GM12878 (cell line): ENCODE results near the gene CAVIN1. TPM values are rescaled to one million over a fixed set of nuclear protein-coding genes. Genes with fewer than 3 reads are reported as not detected.

Experiments
- CUX1 ChIP-seq: IDR thresholded peaks from 2 replicates; pipeline ENCODE4 v1.6.1; 2012; ENCODE audit warnings: improper control_type of control experiment, low read depth, low read length; ENCODE audit not compliant: insufficient replicate concordance
- E2F8 ChIP-seq: fragments of 450-650 bp; IDR thresholded peaks from 2 replicates; pipeline ENCODE4 v1.6.1; 2018; ENCODE audit warnings: mild to moderate bottlenecking, low read depth, moderate library complexity; ENCODE audit not compliant: partially characterized antibody
- MYC ChIP-seq: IDR thresholded peaks from 2 replicates; pipeline ENCODE4 v1.6.1; 2011; ENCODE audit warnings: mild to moderate bottlenecking, low read length, moderate library complexity, inconsistent platforms; ENCODE audit not compliant: insufficient read depth, insufficient replicate concordance, insufficient read length, severe bottlenecking
- NR2C1 ChIP-seq: fragments of 450-650 bp; IDR thresholded peaks from 2 replicates; pipeline ENCODE4 v1.6.1; 2017; ENCODE audit warnings: antibody characterized with exemption, mild to moderate bottlenecking, moderate library complexity
- PML ChIP-seq: IDR thresholded peaks from 2 replicates; pipeline ENCODE4 v1.6.1; 2012; ENCODE audit warnings: low read length, inconsistent platforms
- POLR2AphosphoS5 ChIP-seq: IDR thresholded peaks from 2 replicates; pipeline ENCODE4 v1.6.1; 2011; ENCODE audit warnings: mild to moderate bottlenecking, low read length, inconsistent platforms
- REST ChIP-seq: IDR thresholded peaks from 2 replicates; pipeline ENCODE4 v1.6.1; 2012; ENCODE audit warnings: mild to moderate bottlenecking, low read depth, low read length
- SKIL ChIP-seq: fragments of 450-650 bp; IDR thresholded peaks from 2 replicates; pipeline ENCODE4 v1.6.1; 2017; ENCODE audit warnings: mild to moderate bottlenecking, low read depth, inconsistent platforms; ENCODE audit not compliant: poor library complexity, severe bottlenecking
- SUPT20H ChIP-seq: IDR thresholded peaks from 2 replicates; pipeline ENCODE4 v1.6.1; 2011; ENCODE audit warnings: low read depth, mild to moderate bottlenecking, low read length, moderate library complexity, borderline replicate concordance; ENCODE audit not compliant: control insufficient read depth
- TCF12 ChIP-seq: IDR thresholded peaks from 2 replicates; pipeline ENCODE4 v1.6.1; 2011; ENCODE audit warnings: low read depth, mild to moderate bottlenecking, low read length
- ZSCAN29 ChIP-seq: fragments of 450-650 bp; IDR thresholded peaks from 2 replicates; pipeline ENCODE4 v1.6.1; 2017; ENCODE audit warnings: mild to moderate bottlenecking, moderate library complexity
- polyA plus RNA-seq, 11 experiments: library from polyadenylated mRNA; depleted of rRNA in 4 of 11; unstranded in 6 of 11; stranded (reverse) in 5 of 11; fragments of >200 nt; fragmentation: Nextera tagmentation in 4 of 11; fragmentation: Illumina TruSeq in 1 of 11; extraction: Ambion mirVana in 4 of 11; extraction: Trizol in 1 of 11; gene quantifications; 1 replicate in 1 of 11; 2 replicates in 10 of 11; pipeline versions ENCODE4 v1.2.1 to v1.2.3, GENCODE V29; 2011 to 2016; ENCODE audit warnings: inconsistent platforms in 2 of 11, missing spikeins in 2 of 11, low read depth in 1 of 11
- total RNA-seq, 4 experiments: library from RNA; depleted of rRNA in 3 of 4; stranded (reverse); fragments of >200 nt in 3 of 4; fragmentation: Illumina TruSeq in 1 of 4; extraction: Trizol in 1 of 4; gene quantifications; 2 replicates each; pipeline versions ENCODE4 v1.2.1 to v1.2.3, GENCODE V29; 2013 to 2021

The CAVIN1 gene
- total and polyA plus RNA-seq, 10 of the 15 experiments (the other 5 are each of a cell fraction or from before 2014, with no cell fraction given) = 0.03 to 1.1 (median 0.37) TPM

GRCh38 chr17:42387661-42388380 lies 35.2 kb downstream of the CAVIN1 start (continued):
- TF ChIP-seq PML = no peak
- no peak for TF ChIP-seq MYC
- TF ChIP-seq E2F8 = no peak
- TF ChIP-seq REST = no peak
- TF ChIP-seq TCF12 = no peak
- no peak for TF ChIP-seq SUPT20H
- TF ChIP-seq POLR2AphosphoS5 = no peak; the same call in 1 of the 2 replicates
- no peak for TF ChIP-seq ZSCAN29
- peak; percentile 2 for TF ChIP-seq SKIL
- no peak for TF ChIP-seq CUX1
- no peak for TF ChIP-seq NR2C1
